ENCODE results near the gene C12orf57. TPM values are rescaled to one million over a fixed set of nuclear protein-coding genes. Genes with fewer than 3 reads are reported as not detected.

Gene C12orf57
- polyA plus RNA-seq, 1 donor from 2014 or later: 500 TPM

GRCh38 chr12:6946920-6947374 lies 3.1 kb downstream of the C12orf57 start:
- Histone ChIP-seq H3K4me2 (ENCODE audit: low read length) (no peak overlapping the region), H3K9ac (ENCODE audit: low read length) (no peak overlapping the region), H3K79me2 (replicated peaks; ENCODE audit: insufficient read depth, low read length) (no peaks in the 10 kb centered on the region), H3K4me3 (ENCODE audit: low read length) (no peak overlapping the region), H2AFZ (ENCODE audit: low read depth, low read length) (no peak overlapping the region), H3F3A (ENCODE audit: insufficient read depth, low read length, poor library complexity, severe bottlenecking) (peaks cover 4% of the 10 kb centered on the region), H3K27me3 (ENCODE audit: insufficient read depth, low read depth, low read length) (no peaks in the 10 kb centered on the region), H3K27ac (ENCODE audit: low read length) (no peak overlapping the region), H3K9me2 (ENCODE audit: insufficient read depth, low read length) (no peaks in the 10 kb centered on the region), H3K36me3 (ENCODE audit: insufficient read depth, low read length) (no peaks in the 10 kb centered on the region), H3K9me3 (ENCODE audit: low read length) (no peaks in the 10 kb centered on the region), H4K20me1 (ENCODE audit: insufficient read depth) (no peaks in the 10 kb centered on the region)
- TF ChIP-seq RAD21 (conservative IDR thresholded peaks at IDR 0.05) (no peak), TAF1 (IDR thresholded peaks at IDR 0.05; ENCODE audit: low read depth) (no peak), MXI1 (conservative IDR thresholded peaks at IDR 0.05; ENCODE audit: poor library complexity, severe bottlenecking) (no peak), REST (IDR thresholded peaks at IDR 0.05; ENCODE audit: borderline replicate concordance) (no peak), EZH2 (IDR thresholded peaks at IDR 0.05; ENCODE audit: borderline replicate concordance, insufficient read depth, low read length, poor library complexity, severe bottlenecking) (no peak), POLR2AphosphoS5 (IDR thresholded peaks at IDR 0.05) (no peak), SMC3 (conservative IDR thresholded peaks at IDR 0.05; ENCODE audit: poor library complexity) (no peak), EP300 (conservative IDR thresholded peaks at IDR 0.05; ENCODE audit: poor library complexity, severe bottlenecking) (no peak), CTCF (IDR thresholded peaks at IDR 0.05; ENCODE audit: poor library complexity, severe bottlenecking) (no peak)

DNA sequence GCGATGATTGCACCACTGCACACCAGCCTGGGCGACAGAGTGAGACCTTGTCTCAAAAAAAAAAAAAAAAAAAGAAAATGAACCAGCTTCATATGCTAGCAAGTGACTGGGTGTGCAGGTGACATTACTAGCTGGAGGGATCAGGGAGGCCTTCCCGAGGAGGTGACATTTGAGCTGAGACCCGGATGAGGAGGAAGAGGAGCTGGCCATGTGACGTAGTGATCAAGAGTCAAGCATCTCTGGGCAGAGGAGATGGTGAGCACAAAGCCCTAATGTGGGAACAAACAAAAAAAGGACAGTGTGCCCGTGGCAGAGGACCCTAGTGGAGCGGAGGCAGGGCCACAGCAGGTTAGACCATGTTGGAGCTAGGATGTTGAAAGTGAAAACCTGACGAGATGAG lies 3.8 kb downstream of the C12orf57 start:
- H3K79me2 ChIP-seq (replicated peaks; ENCODE audit: insufficient read depth, low read length): no peaks in the 10 kb centered on the region
- H3K36me3 ChIP-seq (ENCODE audit: insufficient read depth, low read length): no peaks in the 10 kb centered on the region
- no peaks in the 10 kb centered on the region for H3K27me3 ChIP-seq (ENCODE audit: insufficient read depth, low read depth, low read length)
- H3K9ac ChIP-seq (ENCODE audit: low read length): no peak overlapping the region
- no peaks in the 10 kb centered on the region for H3K9me3 ChIP-seq (ENCODE audit: low read length)
- H3F3A ChIP-seq (ENCODE audit: insufficient read depth, low read length, poor library complexity, severe bottlenecking): peaks cover under 1% of the 10 kb centered on the region
- H3K4me3 ChIP-seq (ENCODE audit: low read length): no peak overlapping the region
- H3K4me2 ChIP-seq (ENCODE audit: low read length): no peak overlapping the region
- no peaks in the 10 kb centered on the region for H3K9me2 ChIP-seq (ENCODE audit: insufficient read depth, low read length)
- H3K27ac ChIP-seq (ENCODE audit: low read length): no peak overlapping the region
- no peak overlapping the region for H2AFZ ChIP-seq (ENCODE audit: low read depth, low read length)
- H4K20me1 ChIP-seq (ENCODE audit: insufficient read depth): no peaks in the 10 kb centered on the region
- TF ChIP-seq SMC3 (conservative IDR thresholded peaks at IDR 0.05; ENCODE audit: poor library complexity) (no peak), POLR2AphosphoS5 (IDR thresholded peaks at IDR 0.05) (no peak), EZH2 (IDR thresholded peaks at IDR 0.05; ENCODE audit: borderline replicate concordance, insufficient read depth, low read length, poor library complexity, severe bottlenecking) (no peak), REST (IDR thresholded peaks at IDR 0.05; ENCODE audit: borderline replicate concordance) (no peak), TAF1 (IDR thresholded peaks at IDR 0.05; ENCODE audit: low read depth) (no peak), EP300 (conservative IDR thresholded peaks at IDR 0.05; ENCODE audit: poor library complexity, severe bottlenecking) (no peak), RAD21 (conservative IDR thresholded peaks at IDR 0.05) (no peak), MXI1 (conservative IDR thresholded peaks at IDR 0.05; ENCODE audit: poor library complexity, severe bottlenecking) (no peak), CTCF (IDR thresholded peaks at IDR 0.05; ENCODE audit: poor library complexity, severe bottlenecking) (no peak)
